IMR-90 (cell line): Measurements from ENCODE around the gene MISP3. TPM values are rescaled to one million over a fixed set of nuclear protein-coding genes. Genes with fewer than 3 reads are reported as not detected.

Experiments used
- ATAC-seq: fragments of 200-7000 bp; cut with Tn5 transposase; 2 replicates; pipeline ENCODE4 v1.9.1; 2020; ENCODE audit warnings: low read depth, mild to moderate bottlenecking, moderate library complexity
- BruUV-seq: library from RNA; stranded (reverse); fragments of 400-500 nt; replicated peaks from 2 replicates; lab custom pipeline; 2021; lab: Mats Ljungman, UMichigan
- CTCF ChIA-PET: fragments of 300-600 bp; formaldehyde crosslinking; extraction: SDS; loops from one replicate; lab custom pipeline; 2021; ENCODE audit warnings: antibody characterized with exemption; lab: Yijun Ruan, JAX
- POLR2A ChIA-PET: fragments of 300-600 bp; sonication (Branson Sonifier 250); formaldehyde crosslinking; loops from one replicate; lab custom pipeline; 2022; ENCODE audit warnings: antibody characterized with exemption; ENCODE audit not compliant: unreplicated experiment; lab: Charles Lee
- DNase-seq: peaks from one replicate; pipeline ENCODE4 v3.0.0; 2013
- H2AFZ ChIP-seq: replicated peaks from 2 replicates; pipeline ENCODE3; 2013; ENCODE audit warnings: low read length, mild to moderate bottlenecking; ENCODE audit not compliant: poor library complexity
- H2AK5ac ChIP-seq: 2 replicates; pipeline ENCODE4 v1.6.1; 2013; ENCODE audit warnings: low read depth, low read length, inconsistent platforms
- H2AK9ac ChIP-seq: replicated peaks from 2 replicates; pipeline ENCODE3; 2013; ENCODE audit warnings: mild to moderate bottlenecking, low read depth, low read length, moderate library complexity; ENCODE audit not compliant: poor library complexity
- H2BK120ac ChIP-seq: 2 replicates; pipeline ENCODE4 v1.6.1; 2013; ENCODE audit warnings: low read depth, low read length, inconsistent platforms
- H2BK15ac ChIP-seq: 3 replicates; pipeline ENCODE4 v1.6.1; 2013; ENCODE audit warnings: low read depth, low read length, inconsistent platforms
- H2BK20ac ChIP-seq: 2 replicates; pipeline ENCODE4 v1.6.1; 2013; ENCODE audit warnings: low read depth, mild to moderate bottlenecking, inconsistent platforms, low read length, moderate library complexity
- H2BK5ac ChIP-seq: 2 replicates; pipeline ENCODE4 v1.6.1; 2013; ENCODE audit warnings: mild to moderate bottlenecking, low read depth, low read length, inconsistent platforms; ENCODE audit not compliant: poor library complexity, severe bottlenecking
- H3K14ac ChIP-seq: replicated peaks from 2 replicates; pipeline ENCODE4 v1.6.1; 2013; ENCODE audit warnings: low read depth, low read length, inconsistent platforms
- H3K18ac ChIP-seq: 2 replicates; pipeline ENCODE4 v1.6.1; 2013; ENCODE audit warnings: low read depth, low read length, control low read depth
- H3K23ac ChIP-seq: 2 replicates; pipeline ENCODE4 v1.6.1; 2013; ENCODE audit warnings: low read depth, low read length, inconsistent platforms
- H3K27ac ChIP-seq: 2 replicates; pipeline ENCODE4 v1.5.1; 2013; ENCODE audit warnings: mild to moderate bottlenecking, control low read depth, low read length; ENCODE audit not compliant: insufficient read depth
- H3K27me3 ChIP-seq: 2 replicates; pipeline ENCODE4 v1.6.1; 2013; ENCODE audit warnings: low read length; ENCODE audit not compliant: control insufficient read depth, insufficient read depth
- H3K36me3 ChIP-seq: 2 replicates; pipeline ENCODE4 v1.6.1; 2013; ENCODE audit warnings: low read length, mixed read lengths; ENCODE audit not compliant: control insufficient read depth, insufficient read depth
- H3K4ac ChIP-seq: 2 replicates; pipeline ENCODE4 v1.6.1; 2013; ENCODE audit warnings: low read depth, low read length, inconsistent platforms
- H3K4me1 ChIP-seq: 2 replicates; pipeline ENCODE4 v1.6.1; 2013; ENCODE audit warnings: low read length, mixed read lengths; ENCODE audit not compliant: control insufficient read depth, insufficient read depth
- H3K4me2 ChIP-seq: 2 replicates; pipeline ENCODE4 v1.6.1; 2013; ENCODE audit warnings: low read depth, mild to moderate bottlenecking, control low read depth, low read length, moderate library complexity
- H3K4me3 ChIP-seq: 2 replicates; pipeline ENCODE4 v1.5.1; 2013; ENCODE audit warnings: low read depth, mild to moderate bottlenecking, control low read depth, low read length, moderate library complexity; ENCODE audit not compliant: insufficient read depth
- H3K56ac ChIP-seq: 2 replicates; pipeline ENCODE4 v1.6.1; 2013; ENCODE audit warnings: low read length, inconsistent platforms; ENCODE audit not compliant: insufficient read depth; ENCODE audit errors: extremely low read depth
- H3K79me1 ChIP-seq, 2 experiments: 2 replicates each; pipeline ENCODE4 v1.6.1; 2013; ENCODE audit warnings: low read length in 2 of 2, inconsistent platforms in 1 of 2, low read depth in 1 of 2
- H3K9ac ChIP-seq: 2 replicates; pipeline ENCODE4 v1.6.1; 2013; ENCODE audit warnings: low read depth, low read length, control low read depth
- H3K9me1 ChIP-seq: 2 replicates; pipeline ENCODE4 v1.6.1; 2013; ENCODE audit warnings: low read length, inconsistent platforms; ENCODE audit not compliant: insufficient read depth
- H3K9me3 ChIP-seq: 2 replicates; pipeline ENCODE4 v1.6.1; 2013; ENCODE audit warnings: low read length; ENCODE audit not compliant: control insufficient read depth, insufficient read depth
- H4K20me1 ChIP-seq: 2 replicates; pipeline ENCODE4 v1.6.1; 2013; ENCODE audit warnings: low read length, inconsistent platforms; ENCODE audit not compliant: insufficient read depth
- H4K5ac ChIP-seq: 2 replicates; pipeline ENCODE4 v1.6.1; 2013; ENCODE audit warnings: mild to moderate bottlenecking, low read depth, low read length, control low read depth
- H4K8ac ChIP-seq, 2 experiments: 2 replicates each; pipeline ENCODE4 v1.6.1; 2013; ENCODE audit warnings: low read depth in 2 of 2, low read length in 2 of 2, control low read depth in 1 of 2, inconsistent platforms in 1 of 2
- H4K91ac ChIP-seq: 2 replicates; pipeline ENCODE4 v1.6.1; 2013; ENCODE audit warnings: low read depth, low read length, inconsistent platforms; ENCODE audit not compliant: insufficient read depth
- BHLHE40 ChIP-seq: fragments of 150-350 bp; IDR thresholded peaks from 2 replicates; pipeline ENCODE4 v1.6.1; 2016; ENCODE audit warnings: mild to moderate bottlenecking, low read depth, low read length
- CEBPB ChIP-seq: IDR thresholded peaks from 2 replicates; pipeline ENCODE4 v1.6.1; 2012; ENCODE audit warnings: low read depth, low read length, improper control_type of control experiment
- CHD1 ChIP-seq: IDR thresholded peaks from 2 replicates; pipeline ENCODE4 v1.6.1; 2012; ENCODE audit warnings: low read depth, low read length, improper control_type of control experiment
- ELK1 ChIP-seq: fragments of 150-350 bp; IDR thresholded peaks from 2 replicates; pipeline ENCODE4 v1.6.1; 2016; ENCODE audit warnings: low read depth, mild to moderate bottlenecking, low read length, moderate library complexity, borderline replicate concordance
- FOS ChIP-seq: fragments of 150-350 bp; IDR thresholded peaks from 2 replicates; pipeline ENCODE4 v1.6.1; 2016; ENCODE audit warnings: low read depth, low read length
- MAFK ChIP-seq: IDR thresholded peaks from 2 replicates; pipeline ENCODE4 v1.6.1; 2012; ENCODE audit warnings: low read depth, low read length, improper control_type of control experiment
- MAZ ChIP-seq: IDR thresholded peaks from 2 replicates; pipeline ENCODE4 v1.6.1; 2012; ENCODE audit warnings: low read depth, mild to moderate bottlenecking, low read length, improper control_type of control experiment, moderate library complexity, borderline replicate concordance
- MXI1 ChIP-seq: IDR thresholded peaks from 2 replicates; pipeline ENCODE4 v1.6.1; 2012; ENCODE audit warnings: low read depth, mild to moderate bottlenecking, low read length, moderate library complexity, borderline replicate concordance
- NFE2L2 ChIP-seq: fragments of 150-350 bp; IDR thresholded peaks from 2 replicates; pipeline ENCODE4 v1.6.1; 2016; ENCODE audit warnings: low read depth, mild to moderate bottlenecking, low read length
- RCOR1 ChIP-seq: IDR thresholded peaks from 2 replicates; pipeline ENCODE4 v1.6.1; 2012; ENCODE audit warnings: mild to moderate bottlenecking, low read length, improper control_type of control experiment; ENCODE audit not compliant: insufficient replicate concordance
- WGBS, 2 experiments: methylation state at CpG; one replicate each; pipeline versions ENCODE4 v1.1.5 to v1.1.7; 2013; ENCODE audit warnings: missing lambda C conversion rate in 2 of 2; ENCODE audit not compliant: insufficient read length in 1 of 2; ENCODE audit errors: extremely low coverage in 2 of 2; 5-methylcytosine and 5-hydroxymethylcytosine counted together
- dilution Hi-C: fragments of 300-500 bp; cut with HindIII; formaldehyde crosslinking; loops from one replicate; pipeline ENCODE4 v1.14.3; 2018; ENCODE audit warnings: low sequenced_read_pairs; ENCODE audit not compliant: unreplicated experiment
- in situ Hi-C: fragments of 300-500 bp; cut with MboI; formaldehyde crosslinking; loops from 3 replicates; pipeline ENCODE4 v1.14.3; 2019; ENCODE audit warnings: low sequenced_read_pairs, inconsistent platforms, mixed read lengths
- intact Hi-C: fragments of 100-400 bp; cut with micrococcal nuclease; formaldehyde crosslinking; loops from 2 replicates; pipeline ENCODE4 v1.10.0; 2022
- polyA plus RNA-seq, 3 experiments: library from polyadenylated mRNA; depleted of rRNA; stranded (reverse); fragments of >200 nt; gene quantifications; 2 replicates each; pipeline ENCODE4 v1.2.3, GENCODE V29; 2012; ENCODE audit warnings: low replicate concordance in 1 of 3
- total RNA-seq: library from RNA; depleted of rRNA; stranded (reverse); fragments of >200 nt; gene quantifications from 2 replicates; pipeline ENCODE4 v1.2.3, GENCODE V29; 2012

The MISP3 gene
- total and polyA plus RNA-seq, 2 of the 4 experiments (the other 2 are of a cell fraction), result under 0.01 to 0.68 TPM

GRCh38 chr19:14027856-14028450 is 44.6 kb upstream of the MISP3 start, which contains the start of gene RLN3:
Gene RLN3, plus strand, starts transcription at chr19:14028148. Its CDS starts 57 bp downstream, at chr19:14028205.
- TF ChIP-seq ELK1 (no peak), MXI1 (no peak), CEBPB (no peak), NFE2L2 (no peak), BHLHE40 (no peak), FOS (no peak), CHD1 (no peak), RCOR1 (no peak), MAZ (no peak), MAFK (no peak)
- H2AK9ac ChIP-seq, result no peak within 1 kb of the TSS
- no peaks in the 10 kb centered on the region for H3K9me1 ChIP-seq
- WGBS, 2 experiments, result 31% methylated on average over 13 of the region's 24 CpGs; no CpG with 5 or more reads in 1 of the 2 experiments
- H3K9me3 ChIP-seq, result no peaks in the 10 kb centered on the region; the same call in 1 of the 2 replicates
- no peak within 1 kb of the TSS for H3K9ac ChIP-seq
- no TSS peak for BruUV-seq
- no peaks in the 10 kb centered on the region for H3K79me1 ChIP-seq
- no peak within 1 kb of the TSS for H2BK5ac ChIP-seq
- H2BK15ac ChIP-seq, result no peak within 1 kb of the TSS
- H4K91ac ChIP-seq, result no peak within 1 kb of the TSS
- H3K27ac ChIP-seq, result no peak within 1 kb of the TSS
- H3K27me3 ChIP-seq, result peaks cover 30% of the 10 kb centered on the region
- peak within 1 kb of the TSS; percentile 35 for H2AFZ ChIP-seq
- DNase-seq (no peak), ATAC-seq (no peak)
- H3K36me3 ChIP-seq, result no peaks in the 10 kb centered on the region
- dilution Hi-C loops (no loop called here), in situ Hi-C loops (no loop called here), intact Hi-C loops (no loop called here)
- no peak within 1 kb of the TSS for H2BK20ac ChIP-seq
- POLR2A ChIA-PET, result no interaction called here
- H4K5ac ChIP-seq, result no peak within 1 kb of the TSS
- no peaks in the 10 kb centered on the region for H3K4me1 ChIP-seq
- H3K14ac ChIP-seq, result no peak within 1 kb of the TSS
- no peaks in the 10 kb centered on the region for H4K20me1 ChIP-seq
- no peak within 1 kb of the TSS for H4K8ac ChIP-seq
- no peak within 1 kb of the TSS for H3K4me2 ChIP-seq
- no peak within 1 kb of the TSS for H2BK120ac ChIP-seq
- no peak within 1 kb of the TSS for H3K23ac ChIP-seq
- H3K56ac ChIP-seq, result no peak within 1 kb of the TSS
- H3K4ac ChIP-seq, result no peak within 1 kb of the TSS
- no peak within 1 kb of the TSS for H3K4me3 ChIP-seq
- no peak within 1 kb of the TSS for H3K18ac ChIP-seq
- CTCF ChIA-PET, result no interaction called here
- H2AK5ac ChIP-seq, result no peak within 1 kb of the TSS
